Neuronal stem cell (in vitro differentiated cells): Measurements from ENCODE around the gene TXLNA.

Source experiments
- DNase-seq: peaks from one replicate; pipeline ENCODE4 v3.0.0-alpha.2; 2013; ENCODE audit warnings: low spot score
- H2AFZ ChIP-seq: one replicate; pipeline ENCODE4 v1.6.1; 2013; ENCODE audit warnings: mild to moderate bottlenecking, low read length, inconsistent platforms
- H2AK5ac ChIP-seq: 2 replicates; pipeline ENCODE4 v1.6.1; 2013; ENCODE audit warnings: low read depth, mild to moderate bottlenecking, inconsistent platforms, low read length, moderate library complexity, mixed read lengths
- H2BK120ac ChIP-seq: 2 replicates; pipeline ENCODE4 v1.6.1; 2013; ENCODE audit warnings: low read depth, mild to moderate bottlenecking, inconsistent platforms, low read length, moderate library complexity, mixed read lengths
- H2BK12ac ChIP-seq: one replicate; pipeline ENCODE4 v1.6.1; 2013; ENCODE audit warnings: low read length, inconsistent platforms
- H2BK15ac ChIP-seq: 2 replicates; pipeline ENCODE4 v1.6.1; 2013; ENCODE audit warnings: mild to moderate bottlenecking, low read length, inconsistent platforms, mixed read lengths
- H2BK5ac ChIP-seq: one replicate; pipeline ENCODE4 v1.6.1; 2013; ENCODE audit warnings: inconsistent platforms, mild to moderate bottlenecking, low read length, moderate library complexity
- H3K14ac ChIP-seq: one replicate; pipeline ENCODE4 v1.6.1; 2013; ENCODE audit warnings: low read length, inconsistent platforms
- H3K18ac ChIP-seq: 2 replicates; pipeline ENCODE4 v1.6.1; 2013; ENCODE audit warnings: low read length, inconsistent platforms
- H3K23ac ChIP-seq: 2 replicates; pipeline ENCODE4 v1.6.1; 2013; ENCODE audit warnings: low read depth, mild to moderate bottlenecking, mixed read lengths, low read length, inconsistent platforms; ENCODE audit not compliant: poor library complexity
- H3K27ac ChIP-seq: replicated peaks from 3 replicates; pipeline ENCODE4 v1.5.1; 2013; ENCODE audit warnings: low read length, inconsistent platforms
- H3K27me3 ChIP-seq, 3 experiments: 2 replicates each; pipeline ENCODE4 v1.6.1; 2013; ENCODE audit warnings: low read length in 3 of 3, mild to moderate bottlenecking in 2 of 3, inconsistent platforms in 1 of 3, low read depth in 1 of 3, mixed read lengths in 1 of 3, moderate library complexity in 1 of 3; ENCODE audit not compliant: control insufficient read depth in 3 of 3, insufficient read depth in 3 of 3
- H3K36me3 ChIP-seq, 2 donors: replicated peaks in 1 of 2; 2 replicates each; pipeline ENCODE4 v1.6.1; 2013; ENCODE audit warnings: low read length in 2 of 2; ENCODE audit not compliant: control insufficient read depth in 2 of 2, insufficient read depth in 2 of 2
- H3K4ac ChIP-seq: 2 replicates; pipeline ENCODE4 v1.6.1; 2013; ENCODE audit warnings: inconsistent platforms, mild to moderate bottlenecking, low read length, moderate library complexity
- H3K4me1 ChIP-seq, 2 donors: 1 replicate in 1 of 2; 2 replicates in 1 of 2; pipeline ENCODE4 v1.6.1; 2013; ENCODE audit warnings: low read length in 2 of 2, low read depth in 1 of 2; ENCODE audit not compliant: control insufficient read depth in 2 of 2, insufficient read depth in 1 of 2
- H3K4me2 ChIP-seq: one replicate; pipeline ENCODE4 v1.6.1; 2013; ENCODE audit warnings: mild to moderate bottlenecking, low read length, inconsistent platforms; ENCODE audit not compliant: insufficient read depth, poor library complexity, severe bottlenecking
- H3K4me3 ChIP-seq, 2 donors: 2 replicates each; pipeline ENCODE4 v1.5.1; 2013; ENCODE audit warnings: low read length in 2 of 2, mild to moderate bottlenecking in 2 of 2, inconsistent platforms in 1 of 2, moderate library complexity in 1 of 2
- H3K79me1 ChIP-seq: one replicate; pipeline ENCODE4 v1.6.1; 2013; ENCODE audit warnings: low read depth, mild to moderate bottlenecking, inconsistent platforms, low read length, moderate library complexity
- H3K9ac ChIP-seq: one replicate; pipeline ENCODE4 v1.6.1; 2013; ENCODE audit warnings: mild to moderate bottlenecking, low read depth, low read length, inconsistent platforms; ENCODE audit not compliant: poor library complexity
- H3K9me3 ChIP-seq, 2 donors: replicated peaks in 1 of 2; 2 replicates each; pipeline versions ENCODE3 to v1.6.1; 2013; ENCODE audit warnings: low read length in 2 of 2, mild to moderate bottlenecking in 2 of 2, inconsistent platforms in 1 of 2, low read depth in 1 of 2, mixed read lengths in 1 of 2, moderate library complexity in 1 of 2; ENCODE audit not compliant: control insufficient read depth in 2 of 2, insufficient read depth in 1 of 2
- H4K8ac ChIP-seq: one replicate; pipeline ENCODE4 v1.6.1; 2013; ENCODE audit warnings: low read depth, mild to moderate bottlenecking, inconsistent platforms, low read length, moderate library complexity
- H4K91ac ChIP-seq: one replicate; pipeline ENCODE4 v1.6.1; 2013; ENCODE audit warnings: low read length, low read depth, mild to moderate bottlenecking, inconsistent platforms; ENCODE audit not compliant: poor library complexity
- WGBS, 2 donors: extraction: QIAGEN DNeasy Blood & Tissue Kit; methylation state at CpG; one replicate each; pipeline ENCODE4 v1.1.7; 2013; ENCODE audit warnings: missing lambda C conversion rate in 2 of 2, mixed read lengths in 1 of 2; ENCODE audit not compliant: insufficient read length in 2 of 2, insufficient replicate concordance in 1 of 2; ENCODE audit errors: extremely low coverage in 2 of 2; 5-methylcytosine and 5-hydroxymethylcytosine counted together

The TXLNA gene

DNA sequence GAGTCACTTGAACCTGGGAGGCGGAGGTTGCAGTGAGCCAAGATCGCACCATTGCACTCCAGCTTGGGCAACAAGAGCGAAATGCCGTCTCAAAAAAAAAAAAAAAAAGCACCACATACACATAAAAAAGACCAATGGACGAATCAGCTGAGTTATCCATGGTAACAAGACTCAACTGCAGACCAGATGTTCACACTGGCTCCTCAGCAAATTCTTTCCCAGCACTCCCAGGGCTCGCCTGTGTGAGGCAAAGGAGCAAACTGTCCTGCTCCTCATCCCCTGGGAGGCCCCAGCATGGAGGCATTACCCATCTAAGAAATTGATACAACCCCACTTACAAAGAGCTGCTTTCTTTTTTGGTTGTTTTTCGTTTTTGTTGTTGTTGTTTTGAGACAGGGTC, 39.5 kb downstream of the TXLNA start:
- Histone ChIP-seq H4K8ac (no peak overlapping the region), H3K4ac (no peak overlapping the region), H4K91ac (no peak overlapping the region), H3K18ac (no peak overlapping the region), H2BK120ac (no peak overlapping the region), H3K14ac (no peak overlapping the region), H3K27ac (no peak overlapping the region), H3K4me2 (no peak overlapping the region), H3K23ac (no peak overlapping the region), H3K27me3 (no peaks in the 10 kb centered on the region), H3K36me3 (peaks cover 28 to 54% of the 10 kb centered on the region in 2 donors), H2AFZ (no peak overlapping the region), H3K9ac (no peak overlapping the region), H3K9me3 (peaks cover 0 to 1% of the 10 kb centered on the region in 2 donors), H3K4me1 (peaks cover 10 to 15% of the 10 kb centered on the region in 2 donors), H2BK5ac (no peak overlapping the region), H2AK5ac (no peak overlapping the region), H2BK15ac (no peak overlapping the region), H3K79me1 (peaks cover 2% of the 10 kb centered on the region), H2BK12ac (no peak overlapping the region), H3K4me3 (no peak overlapping the region)
- no peak for DNase-seq
- WGBS, 2 donors = no CpG with 5 or more reads among the region's 7 CpGs

DNA sequence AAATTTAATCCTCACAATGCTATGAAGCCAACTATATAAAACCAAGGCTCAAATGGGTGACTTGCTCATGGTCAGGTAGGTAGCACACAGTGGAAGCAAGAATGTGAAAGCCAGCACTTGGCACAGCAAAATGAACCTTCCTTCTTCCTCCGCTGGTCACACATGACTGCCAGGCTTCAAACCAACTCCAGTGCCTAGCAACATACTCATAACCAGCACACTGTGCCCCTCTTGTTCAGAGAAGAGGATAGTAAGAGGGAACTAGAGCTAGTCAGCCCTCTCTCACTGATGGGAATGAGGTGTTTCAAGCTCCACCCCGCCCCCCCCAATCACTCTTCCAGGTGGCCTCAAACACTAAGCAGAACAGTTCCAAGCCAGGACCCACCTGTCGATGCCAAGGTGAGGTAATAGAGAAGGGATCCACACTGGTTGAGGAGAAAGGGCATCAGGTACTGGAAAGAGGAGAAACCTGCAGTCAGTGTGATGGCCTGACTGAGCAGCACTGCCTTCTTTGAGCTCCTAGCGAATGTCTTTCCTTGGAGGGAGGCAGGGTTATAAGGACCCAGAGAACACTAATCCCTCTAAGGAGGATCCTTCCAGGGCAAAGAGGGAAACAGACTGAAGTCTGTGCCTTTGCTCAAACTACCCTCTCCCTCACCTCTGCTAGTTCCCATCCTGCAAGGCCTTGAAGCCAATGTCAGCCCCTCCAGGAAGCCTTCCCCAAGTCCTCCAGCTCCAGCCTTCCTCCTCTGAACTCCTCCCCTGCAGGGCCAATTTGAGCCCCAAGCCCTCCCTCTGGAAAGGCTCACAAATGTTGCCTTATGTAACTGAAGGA, 41.5 kb downstream of the TXLNA start:
- Histone ChIP-seq H3K4me2 (peak overlapping the region; percentile 66), H2AK5ac (no peak overlapping the region), H3K79me1 (peaks cover 2% of the 10 kb centered on the region), H2BK15ac (no peak overlapping the region), H3K27me3 (no peaks in the 10 kb centered on the region), H3K36me3 (peaks cover 24 to 52% of the 10 kb centered on the region in 2 donors), H4K8ac (no peak overlapping the region), H3K4me1 (peaks cover 10 to 15% of the 10 kb centered on the region in 2 donors), H2BK120ac (no peak overlapping the region), H3K9ac (no peak overlapping the region), H3K27ac (no peak overlapping the region), H2AFZ (peak overlapping the region; percentile 98), H3K23ac (no peak overlapping the region), H3K18ac (no peak overlapping the region), H3K9me3 (no peaks in the 10 kb centered on the region), H2BK5ac (no peak overlapping the region), H2BK12ac (no peak overlapping the region), H3K14ac (no peak overlapping the region), H3K4me3 (peak overlapping the region; percentile 84 to 97), H3K4ac (no peak overlapping the region), H4K91ac (no peak overlapping the region)
- no peak for DNase-seq
- WGBS, 2 donors = no CpG with 5 or more reads among the region's 4 CpGs

DNA sequence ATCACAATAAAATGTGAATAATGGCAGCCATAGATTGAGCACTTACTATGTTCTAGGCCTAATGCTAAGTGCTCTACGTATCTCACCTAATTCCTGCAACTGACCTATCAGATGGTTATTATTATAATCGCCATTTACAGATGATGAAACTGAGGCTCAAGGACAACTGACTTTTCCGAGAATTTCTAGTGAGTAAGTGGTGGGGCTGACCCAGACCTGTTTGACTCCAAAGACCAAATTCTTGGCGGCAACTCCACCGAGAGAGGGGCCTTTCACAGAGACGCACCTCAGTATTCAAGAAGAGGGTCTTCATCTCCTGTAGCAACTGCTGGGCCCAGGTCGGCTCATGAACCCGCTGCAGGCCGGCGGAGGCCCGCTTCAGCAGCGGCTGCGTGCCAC, 42.1 kb downstream of the TXLNA start:
- peak overlapping the region; percentile 69 for H3K18ac ChIP-seq
- H2AFZ ChIP-seq = peak overlapping the region; percentile 98
- no peak overlapping the region for H2BK15ac ChIP-seq
- no peak for DNase-seq
- no peak overlapping the region for H3K27ac ChIP-seq
- peaks cover 2% of the 10 kb centered on the region for H3K79me1 ChIP-seq
- no peak overlapping the region for H3K14ac ChIP-seq
- no peak overlapping the region for H2AK5ac ChIP-seq
- no peaks in the 10 kb centered on the region for H3K27me3 ChIP-seq
- no peak overlapping the region for H2BK12ac ChIP-seq
- H3K4ac ChIP-seq = no peak overlapping the region
- no peak overlapping the region for H2BK5ac ChIP-seq
- peak overlapping the region; percentile 84 to 97 for H3K4me3 ChIP-seq
- WGBS, 2 donors = no CpG with 5 or more reads among the region's 13 CpGs
- peaks cover 23 to 51% of the 10 kb centered on the region in 2 donors for H3K36me3 ChIP-seq
- H3K23ac ChIP-seq = peak overlapping the region; percentile 25
- H4K8ac ChIP-seq = no peak overlapping the region
- H3K9me3 ChIP-seq = no peaks in the 10 kb centered on the region
- H3K4me1 ChIP-seq = peaks cover 10 to 15% of the 10 kb centered on the region in 2 donors
- H3K9ac ChIP-seq = peak overlapping the region; percentile 78
- H2BK120ac ChIP-seq = no peak overlapping the region
- peak overlapping the region; percentile 66 for H3K4me2 ChIP-seq
- H4K91ac ChIP-seq = no peak overlapping the region

DNA sequence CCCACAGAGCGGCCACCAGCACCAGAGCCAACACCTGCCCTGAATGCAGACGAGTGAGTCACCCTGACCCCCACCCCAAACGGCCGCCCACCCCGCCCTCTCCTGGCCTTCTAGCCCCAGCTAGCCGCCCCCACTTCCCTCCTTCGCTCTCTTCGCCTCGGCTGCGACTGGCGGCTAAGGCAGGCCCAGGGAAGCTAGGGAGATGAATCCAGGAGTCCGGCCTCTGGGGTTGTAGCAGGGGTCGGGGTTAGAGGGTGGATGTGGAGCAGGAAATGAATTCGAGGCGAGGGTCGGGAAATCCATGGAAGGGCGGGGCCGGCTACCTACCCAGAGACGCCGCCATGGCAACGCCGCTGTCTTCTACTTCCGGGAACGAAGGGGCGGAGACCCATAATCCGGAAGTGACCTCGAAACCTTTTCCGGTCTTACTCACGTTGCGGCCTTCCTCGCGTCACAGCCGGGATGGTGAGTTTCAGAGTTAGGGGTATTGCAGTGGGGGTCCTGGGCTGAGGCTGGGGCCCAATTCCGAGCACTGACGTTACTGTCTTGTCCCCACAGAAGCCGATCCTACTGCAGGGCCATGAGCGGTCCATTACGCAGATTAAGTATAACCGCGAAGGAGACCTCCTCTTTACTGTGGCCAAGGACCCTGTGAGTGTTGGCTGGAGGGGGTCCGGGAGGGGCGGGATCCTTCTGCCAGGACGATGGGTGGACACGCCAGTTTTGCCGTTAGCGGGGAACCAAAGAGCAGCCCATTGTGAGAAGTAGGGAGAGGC, 42.7 kb downstream of the TXLNA start, which contains the start of the genes EIF3I and TMEM234:
EIF3I (plus strand) TSS at position 428 of the 776 bp plus-strand sequence; CDS start at position 463, 35 bp downstream.
TMEM234 (minus strand) TSS at position 374 of the 776 bp plus-strand sequence; CDS start at position 343, 31 bp downstream.
- H2BK12ac ChIP-seq = no peak within 1 kb of the TSS
- no peak within 1 kb of the TSS for H4K8ac ChIP-seq
- H3K14ac ChIP-seq = no peak within 1 kb of the TSS
- H2BK15ac ChIP-seq = no peak within 1 kb of the TSS
- peaks cover 18 to 51% of the 10 kb centered on the region in 2 donors for H3K36me3 ChIP-seq
- H3K4me1 ChIP-seq = peaks cover 10 to 15% of the 10 kb centered on the region in 2 donors
- H2BK120ac ChIP-seq = no peak within 1 kb of the TSS
- no peaks in the 10 kb centered on the region for H3K9me3 ChIP-seq
- no CpG with 5 or more reads among the region's 46 CpGs for WGBS, 2 donors
- H3K79me1 ChIP-seq = peaks cover 2% of the 10 kb centered on the region
- H3K18ac ChIP-seq = peak within 1 kb of the TSS; percentile 84
- H3K27ac ChIP-seq = peak within 1 kb of the TSS; percentile 78
- peak within 1 kb of the TSS; percentile 78 for H3K9ac ChIP-seq
- H3K27me3 ChIP-seq = no peaks in the 10 kb centered on the region
- H2AFZ ChIP-seq = peak within 1 kb of the TSS; percentile 98
- no peak within 1 kb of the TSS for H2BK5ac ChIP-seq
- peak; percentile 90 for DNase-seq
- H3K23ac ChIP-seq = peak within 1 kb of the TSS; percentile 25
- H2AK5ac ChIP-seq = no peak within 1 kb of the TSS
- peak within 1 kb of the TSS; percentile 66 for H3K4me2 ChIP-seq
- H4K91ac ChIP-seq = no peak within 1 kb of the TSS
- no peak within 1 kb of the TSS for H3K4ac ChIP-seq
- peak within 1 kb of the TSS; percentile 84 to 97 for H3K4me3 ChIP-seq
